HUES64 (cell line): ENCODE measurements around the gene RIPOR2. TPM values are rescaled to one million over a fixed set of nuclear protein-coding genes. Genes with fewer than 3 reads are reported as not detected.

Experiments used
- H3K27ac ChIP-seq: 2 replicates; pipeline ENCODE4 v1.7.0; 2013; ENCODE audit warnings: low read depth, low read length, inconsistent platforms
- H3K27me3 ChIP-seq: 2 replicates; pipeline ENCODE4 v1.6.1; 2013; ENCODE audit warnings: mild to moderate bottlenecking, low read length; ENCODE audit not compliant: insufficient read depth
- H3K36me3 ChIP-seq: 2 replicates; pipeline ENCODE4 v1.6.1; 2013; ENCODE audit warnings: mild to moderate bottlenecking, low read length; ENCODE audit not compliant: insufficient read depth
- H3K4me1 ChIP-seq: 2 replicates; pipeline ENCODE4 v1.6.1; 2013; ENCODE audit warnings: mild to moderate bottlenecking, low read length, moderate library complexity; ENCODE audit not compliant: insufficient read depth
- H3K4me3 ChIP-seq: 2 replicates; pipeline ENCODE4 v1.5.1; 2013; ENCODE audit warnings: mild to moderate bottlenecking, low read length, moderate library complexity
- H3K9ac ChIP-seq: 2 replicates; pipeline ENCODE4 v1.6.1; 2013; ENCODE audit warnings: mild to moderate bottlenecking, low read depth, low read length
- H3K9me3 ChIP-seq: 2 replicates; pipeline ENCODE4 v1.6.1; 2013; ENCODE audit warnings: low read depth, low read length; ENCODE audit not compliant: insufficient read depth
- WGBS: fragments of 150-250, 120-280 bp; methylation state at CpG from one replicate; pipeline ENCODE4 v1.1.7; 2013; ENCODE audit warnings: missing lambda C conversion rate; 5-methylcytosine and 5-hydroxymethylcytosine counted together
- polyA plus RNA-seq, 2 experiments: library from polyadenylated mRNA; stranded (reverse); fragments of 50-300 nt; gene quantifications; one replicate each; pipeline ENCODE4 v1.2.3, GENCODE V29; 2013

Gene RIPOR2, protein sequence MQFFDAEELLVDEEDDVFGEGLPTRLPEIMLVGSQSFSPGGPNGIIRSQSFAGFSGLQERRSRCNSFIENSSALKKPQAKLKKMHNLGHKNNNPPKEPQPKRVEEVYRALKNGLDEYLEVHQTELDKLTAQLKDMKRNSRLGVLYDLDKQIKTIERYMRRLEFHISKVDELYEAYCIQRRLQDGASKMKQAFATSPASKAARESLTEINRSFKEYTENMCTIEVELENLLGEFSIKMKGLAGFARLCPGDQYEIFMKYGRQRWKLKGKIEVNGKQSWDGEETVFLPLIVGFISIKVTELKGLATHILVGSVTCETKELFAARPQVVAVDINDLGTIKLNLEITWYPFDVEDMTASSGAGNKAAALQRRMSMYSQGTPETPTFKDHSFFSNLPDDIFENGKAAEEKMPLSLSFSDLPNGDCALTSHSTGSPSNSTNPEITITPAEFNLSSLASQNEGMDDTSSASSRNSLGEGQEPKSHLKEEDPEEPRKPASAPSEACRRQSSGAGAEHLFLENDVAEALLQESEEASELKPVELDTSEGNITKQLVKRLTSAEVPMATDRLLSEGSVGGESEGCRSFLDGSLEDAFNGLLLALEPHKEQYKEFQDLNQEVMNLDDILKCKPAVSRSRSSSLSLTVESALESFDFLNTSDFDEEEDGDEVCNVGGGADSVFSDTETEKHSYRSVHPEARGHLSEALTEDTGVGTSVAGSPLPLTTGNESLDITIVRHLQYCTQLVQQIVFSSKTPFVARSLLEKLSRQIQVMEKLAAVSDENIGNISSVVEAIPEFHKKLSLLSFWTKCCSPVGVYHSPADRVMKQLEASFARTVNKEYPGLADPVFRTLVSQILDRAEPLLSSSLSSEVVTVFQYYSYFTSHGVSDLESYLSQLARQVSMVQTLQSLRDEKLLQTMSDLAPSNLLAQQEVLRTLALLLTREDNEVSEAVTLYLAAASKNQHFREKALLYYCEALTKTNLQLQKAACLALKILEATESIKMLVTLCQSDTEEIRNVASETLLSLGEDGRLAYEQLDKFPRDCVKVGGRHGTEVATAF
- 8.8 TPM for polyA plus RNA-seq (2013, experiment 1 of 2)
- 8.8 TPM for polyA plus RNA-seq (2013, experiment 2 of 2)

DNA sequence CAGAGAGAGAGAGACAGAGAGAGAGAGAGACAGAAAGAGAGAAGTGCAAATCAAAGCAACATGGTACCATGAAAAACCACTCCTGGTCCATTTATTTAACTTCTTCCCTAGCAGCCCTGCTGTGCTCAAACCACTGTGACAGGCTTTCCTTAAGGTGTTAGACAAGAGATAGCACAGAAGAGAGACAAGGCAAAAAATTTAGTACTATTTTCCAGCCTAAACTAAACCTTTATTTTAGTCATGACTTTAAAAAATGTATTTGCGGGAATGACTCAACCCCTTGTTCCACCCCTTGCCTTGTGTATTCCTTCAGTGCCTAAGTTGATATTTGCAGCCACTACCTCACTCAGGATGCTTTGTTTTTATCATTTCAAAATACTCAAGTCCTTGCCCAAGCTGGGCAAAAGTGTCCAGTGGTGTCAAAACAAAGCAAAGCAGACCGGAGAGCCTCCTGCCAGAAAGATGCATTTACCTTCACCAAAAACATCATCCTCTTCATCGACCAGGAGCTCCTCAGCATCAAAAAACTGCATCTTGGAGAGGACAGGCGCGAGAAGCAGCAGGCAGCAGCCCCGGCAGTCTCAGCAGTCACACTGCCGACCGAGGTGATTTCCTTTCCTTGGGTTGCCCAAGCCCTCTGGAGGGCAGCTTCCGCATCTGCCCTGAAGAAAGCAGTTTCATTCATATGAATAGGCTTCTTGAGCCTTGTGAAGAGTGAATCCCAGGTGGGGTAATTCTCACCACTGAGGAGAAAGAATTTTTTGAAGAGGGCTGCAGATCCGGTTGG lies at the start of gene RIPOR2:
TSS of gene RIPOR2 (minus strand) at position 595 of the 787 bp plus-strand sequence. CDS start at position 533, 62 bp downstream.
- Histone ChIP-seq H3K4me1 (peaks cover 45% of the 10 kb centered on the region), H3K9ac (no peak within 1 kb of the TSS), H3K9me3 (no peaks in the 10 kb centered on the region), H3K36me3 (no peaks in the 10 kb centered on the region), H3K4me3 (peak within 1 kb of the TSS; percentile 27; the same call in 1 of the 2 replicates), H3K27me3 (no peaks in the 10 kb centered on the region), H3K27ac (peak within 1 kb of the TSS; percentile 32; the same call in 1 of the 2 replicates)
- 28% methylated on average over 10 of the region's 10 CpGs for WGBS

DNA sequence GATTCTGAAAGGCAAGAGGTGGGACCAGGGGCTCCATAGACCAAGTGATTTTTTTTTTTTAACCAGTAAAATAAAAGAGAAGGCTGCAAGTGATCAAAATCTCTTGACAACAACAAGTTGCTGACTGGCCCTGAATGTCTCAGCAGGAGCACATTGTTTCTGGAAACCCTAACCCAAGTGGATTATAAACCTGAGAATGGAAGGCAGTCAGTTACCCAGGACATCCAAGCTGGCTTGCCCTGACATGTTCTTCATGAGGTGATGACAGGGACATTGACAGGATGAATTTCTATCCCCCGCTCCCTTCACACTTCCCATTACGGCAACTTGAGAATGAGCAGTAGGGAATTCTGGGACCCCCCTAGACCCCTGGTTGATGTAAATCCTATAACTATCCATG lies 49.6 kb upstream of the RIPOR2 start:
- Histone ChIP-seq H3K27ac (peak overlapping the region; percentile 80), H3K9ac (0 out of 2 replicates have a peak overlapping the region, but pooled peaks have one; percentile 12), H3K9me3 (peaks cover 9% of the 10 kb centered on the region), H3K36me3 (peaks cover 5% of the 10 kb centered on the region; the same call in 1 of the 2 replicates), H3K4me3 (no peak overlapping the region), H3K27me3 (no peaks in the 10 kb centered on the region), H3K4me1 (peaks cover 46% of the 10 kb centered on the region)
- WGBS, result 56% methylated on average over 2 of the region's 2 CpGs

- Histone ChIP-seq H3K36me3 (peaks cover 2% of the 10 kb centered on the region; the same call in 1 of the 2 replicates), H3K27ac (peak overlapping the region; percentile 99), H3K4me3 (no peak overlapping the region), H3K9ac (peak overlapping the region; percentile 91; the same call in 1 of the 2 replicates), H3K27me3 (no peaks in the 10 kb centered on the region), H3K9me3 (peaks cover 3% of the 10 kb centered on the region), H3K4me1 (peaks cover 76% of the 10 kb centered on the region)
Observed at GRCh38 chr6:24982231-24982630, 46.5 kb upstream of the RIPOR2 start.

- Histone ChIP-seq H3K27ac (peak overlapping the region; percentile 99), H3K4me3 (peak overlapping the region; percentile 32), H3K9ac (peak overlapping the region; percentile 91), H3K36me3 (no peaks in the 10 kb centered on the region), H3K9me3 (no peaks in the 10 kb centered on the region), H3K27me3 (no peaks in the 10 kb centered on the region), H3K4me1 (peaks cover 77% of the 10 kb centered on the region)
- 19% methylated on average over 4 of the region's 4 CpGs for WGBS
Observed at GRCh38 chr6:24981386-24981760, 45.6 kb upstream of the RIPOR2 start.

GRCh38 chr6:24980507-24981385 lies 45.0 kb upstream of the RIPOR2 start:
- H3K36me3 ChIP-seq, result no peaks in the 10 kb centered on the region
- peak overlapping the region; percentile 99 for H3K27ac ChIP-seq
- 33% methylated on average over 4 of the region's 4 CpGs for WGBS
- H3K4me1 ChIP-seq, result peaks cover 73% of the 10 kb centered on the region
- no peaks in the 10 kb centered on the region for H3K27me3 ChIP-seq
- H3K9ac ChIP-seq, result peak overlapping the region; percentile 91
- H3K4me3 ChIP-seq, result peak overlapping the region; percentile 32
- no peaks in the 10 kb centered on the region for H3K9me3 ChIP-seq

GRCh38 chr6:24979176-24979575 lies 43.4 kb upstream of the RIPOR2 start:
- H3K9me3 ChIP-seq, result no peaks in the 10 kb centered on the region
- H3K4me3 ChIP-seq, result no peak overlapping the region
- WGBS, result no CpG with 5 or more reads among the region's 2 CpGs
- no peaks in the 10 kb centered on the region for H3K36me3 ChIP-seq
- H3K9ac ChIP-seq, result peak overlapping the region; percentile 91; the same call in 1 of the 2 replicates
- peak overlapping the region; percentile 99 for H3K27ac ChIP-seq
- H3K4me1 ChIP-seq, result peaks cover 62% of the 10 kb centered on the region
- no peaks in the 10 kb centered on the region for H3K27me3 ChIP-seq

GRCh38 chr6:24974182-24975171 lies 38.7 kb upstream of the RIPOR2 start:
- peaks cover 23% of the 10 kb centered on the region for H3K4me1 ChIP-seq
- no peak overlapping the region for H3K9ac ChIP-seq
- whole genome bisulfite sequencing, result 92% methylated on average over 3 of the region's 7 CpGs
- no peaks in the 10 kb centered on the region for H3K27me3 ChIP-seq
- H3K36me3 ChIP-seq, result no peaks in the 10 kb centered on the region
- no peak overlapping the region for H3K27ac ChIP-seq
- H3K4me3 ChIP-seq, result no peak overlapping the region
- H3K9me3 ChIP-seq, result no peaks in the 10 kb centered on the region

- Histone ChIP-seq H3K36me3 (no peaks in the 10 kb centered on the region), H3K4me3 (no peak overlapping the region), H3K27me3 (no peaks in the 10 kb centered on the region), H3K9ac (no peak overlapping the region), H3K27ac (no peak overlapping the region), H3K9me3 (no peaks in the 10 kb centered on the region), H3K4me1 (peaks cover 3% of the 10 kb centered on the region; the same call in 1 of the 2 replicates)
- 90% methylated on average over 3 of the region's 3 CpGs for WGBS
Observed at GRCh38 chr6:24972311-24972958, 36.7 kb upstream of the RIPOR2 start.

GRCh38 chr6:24971067-24971466 lies 35.3 kb upstream of the RIPOR2 start:
- Histone ChIP-seq H3K27me3 (no peaks in the 10 kb centered on the region), H3K4me1 (no peaks in the 10 kb centered on the region), H3K4me3 (no peak overlapping the region), H3K9ac (no peak overlapping the region), H3K9me3 (no peaks in the 10 kb centered on the region), H3K36me3 (no peaks in the 10 kb centered on the region), H3K27ac (no peak overlapping the region)
- 93% methylated on average over 2 of the region's 2 CpGs for WGBS
